Brain microvascular endothelial cell (primary cell): ENCODE measurements around the gene HSCB.
"Not testable (repeated sequence)": the region's sequence is repeated elsewhere in the genome, so short reads cannot be mapped to it uniquely, and the experiment has no call there.

Experiments
- DNase-seq: peaks from one replicate; pipeline ENCODE4 v3.0.0-alpha.2; 2020
- H3K27ac ChIP-seq: fragments of 250-450 bp; sonication (Bioruptor Pico); 2 replicates; pipeline ENCODE4 v1.5.1; 2020; ENCODE audit warnings: mild to moderate bottlenecking, moderate library complexity
- H3K27me3 ChIP-seq: fragments of 250-450 bp; sonication (Bioruptor Pico); replicated peaks from 2 replicates; pipeline ENCODE4 v1.5.1; 2020; ENCODE audit warnings: mild to moderate bottlenecking
- H3K36me3 ChIP-seq: fragments of 250-450 bp; sonication (Bioruptor Pico); replicated peaks from 2 replicates; pipeline ENCODE4 v1.5.1; 2020; ENCODE audit warnings: mild to moderate bottlenecking
- H3K4me3 ChIP-seq: 2 replicates; pipeline ENCODE4 v1.5.1; 2011; ENCODE audit warnings: low read depth, mild to moderate bottlenecking, control low read depth, low read length, moderate library complexity
- in situ Hi-C: cut with HindIII; loops from 2 replicates; pipeline ENCODE4 v1.10.0; 2017; ENCODE audit warnings: low sequenced_read_pairs, low pct_ligation_motif_present
- TF ChIP-seq, protein P1 (sequence below): IDR thresholded peaks from 2 replicates; pipeline ENCODE4 v1.5.1; 2011; ENCODE audit warnings: low read depth, mild to moderate bottlenecking, moderate library complexity, low read length, control low read depth, inconsistent platforms; ENCODE audit errors: missing control alignments

Gene HSCB

DNA sequence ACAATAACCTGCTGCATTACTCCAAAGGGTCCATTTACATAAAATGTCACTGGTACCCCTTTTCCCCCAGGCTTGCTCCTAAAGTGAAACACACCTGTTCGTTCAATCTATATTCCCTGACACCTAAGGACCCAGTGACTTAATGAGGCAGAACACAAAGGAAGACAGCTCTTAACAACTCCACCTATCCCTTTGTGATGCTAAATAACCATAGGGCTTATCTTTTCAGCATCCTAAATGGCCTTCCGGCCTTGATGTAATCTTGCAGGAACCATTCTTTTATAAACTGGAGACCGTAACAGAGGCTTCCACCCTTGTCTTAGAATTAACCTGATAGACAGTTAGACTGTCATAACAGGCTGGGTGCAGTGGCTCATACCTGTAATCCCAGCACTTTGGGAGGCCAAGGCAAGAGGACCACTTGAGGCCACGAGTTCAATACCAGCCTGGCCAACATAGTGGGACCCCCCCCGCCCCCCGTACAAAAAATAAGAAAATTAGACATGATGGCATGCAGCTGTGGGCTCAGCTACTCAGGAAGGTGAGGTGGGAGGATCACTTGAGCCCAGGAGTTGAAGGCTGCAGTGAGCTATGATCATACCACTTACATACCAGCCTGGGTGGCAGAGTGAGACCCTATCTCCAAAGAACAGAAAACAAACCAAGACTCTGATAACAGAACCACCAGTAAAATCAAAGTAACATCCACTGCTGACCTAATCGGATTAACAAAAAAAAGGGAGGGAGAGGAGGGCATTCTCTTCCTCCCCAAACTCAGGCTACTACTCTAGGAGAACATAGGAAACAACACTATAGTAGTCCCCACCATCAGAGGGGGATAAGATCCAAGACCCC, 5.3 kb upstream of the HSCB start:
- in situ Hi-C loops, result no loop called here
- Histone ChIP-seq H3K27me3 (no peaks in the 10 kb centered on the region), H3K4me3 (no peak overlapping the region), H3K36me3 (no peaks in the 10 kb centered on the region), H3K27ac (no peak overlapping the region)
- TF ChIP-seq, protein P1, sequence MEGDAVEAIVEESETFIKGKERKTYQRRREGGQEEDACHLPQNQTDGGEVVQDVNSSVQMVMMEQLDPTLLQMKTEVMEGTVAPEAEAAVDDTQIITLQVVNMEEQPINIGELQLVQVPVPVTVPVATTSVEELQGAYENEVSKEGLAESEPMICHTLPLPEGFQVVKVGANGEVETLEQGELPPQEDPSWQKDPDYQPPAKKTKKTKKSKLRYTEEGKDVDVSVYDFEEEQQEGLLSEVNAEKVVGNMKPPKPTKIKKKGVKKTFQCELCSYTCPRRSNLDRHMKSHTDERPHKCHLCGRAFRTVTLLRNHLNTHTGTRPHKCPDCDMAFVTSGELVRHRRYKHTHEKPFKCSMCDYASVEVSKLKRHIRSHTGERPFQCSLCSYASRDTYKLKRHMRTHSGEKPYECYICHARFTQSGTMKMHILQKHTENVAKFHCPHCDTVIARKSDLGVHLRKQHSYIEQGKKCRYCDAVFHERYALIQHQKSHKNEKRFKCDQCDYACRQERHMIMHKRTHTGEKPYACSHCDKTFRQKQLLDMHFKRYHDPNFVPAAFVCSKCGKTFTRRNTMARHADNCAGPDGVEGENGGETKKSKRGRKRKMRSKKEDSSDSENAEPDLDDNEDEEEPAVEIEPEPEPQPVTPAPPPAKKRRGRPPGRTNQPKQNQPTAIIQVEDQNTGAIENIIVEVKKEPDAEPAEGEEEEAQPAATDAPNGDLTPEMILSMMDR, result no peak
- DNase-seq, result no peak

DNA sequence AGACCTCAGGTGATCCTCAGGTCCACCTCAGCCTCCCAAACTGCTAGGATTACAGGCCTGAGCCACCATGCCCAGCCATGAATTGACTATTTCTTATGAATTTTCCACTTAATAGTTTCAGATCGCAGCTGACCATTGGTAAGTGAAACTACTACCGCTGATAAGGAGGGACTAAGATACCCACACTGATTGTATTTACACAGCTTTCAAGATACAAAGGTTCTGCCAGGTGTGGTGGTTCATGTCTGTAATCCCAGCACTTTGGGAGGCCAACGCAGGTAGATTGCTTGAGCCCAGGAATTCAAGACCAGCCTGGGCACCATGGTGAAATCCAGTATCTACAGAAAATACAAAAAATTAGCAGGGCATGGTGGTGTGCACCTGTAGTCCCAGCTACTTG, 4.1 kb upstream of the HSCB start:
- Histone ChIP-seq H3K36me3 (no peaks in the 10 kb centered on the region), H3K27me3 (no peaks in the 10 kb centered on the region), H3K4me3 (no peak overlapping the region), H3K27ac (no peak overlapping the region)
- DNase-seq, result no peak
- in situ Hi-C loops, result no loop called here
- TF ChIP-seq, protein P1, result no peak

DNA sequence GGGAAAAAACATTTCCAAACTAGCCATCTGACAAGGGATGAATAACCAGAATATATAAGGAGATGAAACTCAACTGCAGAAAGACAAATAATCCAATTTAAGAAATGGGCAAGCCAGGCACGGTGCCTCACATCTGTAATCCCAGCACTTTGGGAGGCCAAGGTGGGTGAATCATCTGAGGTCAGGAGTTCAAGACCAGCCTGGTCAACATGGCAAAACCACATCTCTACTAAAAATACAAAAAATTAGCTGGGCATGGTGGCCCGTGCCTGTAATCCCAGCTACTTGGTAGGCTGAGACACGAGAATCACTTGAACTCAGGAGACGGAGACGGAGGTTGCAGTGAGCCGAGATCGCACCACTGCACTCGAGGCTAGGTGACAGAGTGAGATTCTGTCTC, 3.0 kb upstream of the HSCB start:
- DNase-seq, H3K27ac ChIP-seq, H3K36me3 ChIP-seq, H3K27me3 ChIP-seq, in situ Hi-C loops, H3K4me3 ChIP-seq: not testable (repeated sequence)

DNA sequence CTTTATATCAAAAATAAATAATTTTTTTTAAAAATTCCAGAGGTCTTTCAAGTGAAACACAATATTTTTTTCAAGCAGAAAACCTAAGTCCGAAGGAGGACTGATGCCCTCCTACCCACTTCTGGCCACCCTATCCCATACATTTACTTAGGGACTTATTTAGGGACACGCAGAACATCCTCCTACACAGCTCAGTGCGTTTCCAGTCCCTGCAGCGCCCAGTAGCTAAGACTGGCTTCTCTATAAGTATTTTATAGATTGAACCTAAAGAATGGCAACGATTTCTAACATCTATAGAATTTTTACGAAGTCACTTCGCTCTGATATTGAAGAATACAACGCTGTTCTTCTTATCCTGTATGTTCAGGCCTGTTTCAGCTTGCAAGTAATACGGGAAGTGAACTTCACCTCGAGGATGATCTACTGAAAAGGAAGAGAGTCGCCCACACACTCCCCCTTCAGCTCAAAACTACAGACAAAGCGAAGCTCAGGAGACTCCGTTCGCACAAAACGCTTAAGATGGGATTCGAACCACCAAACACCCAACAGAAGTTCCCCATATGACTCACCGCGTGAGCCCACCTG, 547 bp upstream of the HSCB start:
- Histone ChIP-seq H3K4me3 (peak overlapping the region; percentile 85), H3K36me3 (peaks cover 3% of the 10 kb centered on the region), H3K27ac (peak overlapping the region; percentile 19), H3K27me3 (no peaks in the 10 kb centered on the region)
- TF ChIP-seq, protein P1, result no peak
- DNase-seq, result no peak
- in situ Hi-C loops, result no loop called here

DNA sequence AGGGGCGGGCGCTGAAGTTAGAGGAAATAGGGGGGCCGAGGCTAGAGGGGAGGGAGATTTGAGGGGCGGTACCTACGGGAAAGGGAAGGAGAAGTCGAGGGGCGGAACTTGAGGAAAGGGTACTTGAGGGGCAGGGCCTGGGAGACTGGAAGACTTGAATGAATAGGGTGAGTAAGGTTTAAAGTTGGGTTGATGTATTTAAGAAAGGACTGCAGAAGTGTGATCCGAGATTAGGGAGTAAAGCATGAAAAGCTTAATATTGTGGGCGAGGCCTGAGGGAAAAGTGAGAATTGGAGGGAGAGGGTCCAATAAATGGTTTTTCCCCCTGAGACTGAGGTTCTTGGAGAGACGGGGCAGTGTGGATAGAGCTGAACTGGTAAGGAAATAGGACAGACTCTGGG, 723 bp downstream of the HSCB start:
- in situ Hi-C loops, result no loop called here
- DNase-seq, result no peak
- peak overlapping the region; percentile 11 for H3K27ac ChIP-seq
- peaks cover 6% of the 10 kb centered on the region for H3K36me3 ChIP-seq
- no peaks in the 10 kb centered on the region for H3K27me3 ChIP-seq
- TF ChIP-seq, protein P1, result no peak
- peak overlapping the region; percentile 85 for H3K4me3 ChIP-seq

DNA sequence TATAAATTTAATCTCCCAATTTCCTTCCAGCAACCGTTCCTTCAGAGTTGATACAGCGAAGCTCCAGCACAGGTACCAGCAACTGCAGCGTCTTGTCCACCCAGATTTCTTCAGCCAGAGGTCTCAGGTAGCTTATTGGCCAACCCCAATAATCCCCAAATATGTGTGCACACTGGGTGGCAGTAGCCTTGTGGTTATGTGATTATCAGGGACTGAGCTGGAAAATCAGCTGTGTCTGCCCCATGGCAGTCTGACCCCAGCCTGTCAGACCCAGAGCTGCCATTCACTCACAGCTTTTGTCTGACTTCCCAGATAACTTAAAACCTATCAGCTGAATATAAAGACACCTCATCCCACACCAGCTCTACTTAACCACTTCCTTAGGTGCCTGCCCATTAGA, 2.0 kb downstream of the HSCB start:
- peaks cover 10% of the 10 kb centered on the region for H3K36me3 ChIP-seq
- TF ChIP-seq, protein P1, result no peak
- H3K27me3 ChIP-seq, result no peaks in the 10 kb centered on the region
- H3K4me3 ChIP-seq, result no peak overlapping the region
- DNase-seq, result no peak
- no peak overlapping the region for H3K27ac ChIP-seq
- in situ Hi-C loops, result no loop called here
